GM18861 (cell line): ENCODE data around the gene BNC1.

ENCODE experiments used
- ATAC-seq: cut with Tn5 transposase; IDR thresholded peaks from one replicate; pipeline ENCODE4 v1.9.1; 2021; ENCODE audit not compliant: unreplicated experiment

Gene BNC1

GRCh38 chr15:83284559-83285283 is at the start of gene BNC1:
Gene BNC1 (minus strand): TSS chr15:83284664. CDS start chr15:83284628, 36 bp downstream.
- no peak for ATAC-seq

- no peak for ATAC-seq
These were observed 42.6 kb upstream of the BNC1 start for GRCh38 chr15:83327041-83327440.

GRCh38 chr15:83324799-83325198 is 40.3 kb upstream of the BNC1 start:
- no peak for ATAC-seq

GRCh38 chr15:83323296-83323711 is 38.8 kb upstream of the BNC1 start:
- ATAC-seq = no peak

- ATAC-seq = no peak
These were observed 38.2 kb upstream of the BNC1 start for GRCh38 chr15:83322691-83323090.

GRCh38 chr15:83322061-83322460 is 37.6 kb upstream of the BNC1 start:
- no peak for ATAC-seq

- no peak for ATAC-seq
These were observed 36.4 kb upstream of the BNC1 start for GRCh38 chr15:83320844-83321243.

- no peak for ATAC-seq
These were observed 35.9 kb upstream of the BNC1 start for GRCh38 chr15:83320404-83320803.

- no peak for ATAC-seq
These were observed 35.3 kb upstream of the BNC1 start for GRCh38 chr15:83319771-83320170.

GRCh38 chr15:83318861-83319415 is 34.5 kb upstream of the BNC1 start:
- ATAC-seq = no peak

GRCh38 chr15:83318036-83318435 is 33.6 kb upstream of the BNC1 start:
- no peak for ATAC-seq

GRCh38 chr15:83312071-83312470 is 27.6 kb upstream of the BNC1 start:
- no peak for ATAC-seq

- no peak for ATAC-seq
These were observed 26.3 kb upstream of the BNC1 start for GRCh38 chr15:83310521-83311456.

- no peak for ATAC-seq
These were observed 24.2 kb upstream of the BNC1 start for GRCh38 chr15:83308671-83309070.

GRCh38 chr15:83306561-83306960 is 22.1 kb upstream of the BNC1 start:
- no peak for ATAC-seq

GRCh38 chr15:83305704-83306291 is 21.3 kb upstream of the BNC1 start:
- no peak for ATAC-seq

- ATAC-seq = no peak
These were observed 20.6 kb upstream of the BNC1 start for GRCh38 chr15:83304861-83305703.

- ATAC-seq = no peak
These were observed 19.1 kb upstream of the BNC1 start for GRCh38 chr15:83303535-83303934.

GRCh38 chr15:83300826-83301225 is 16.4 kb upstream of the BNC1 start:
- no peak for ATAC-seq

- no peak for ATAC-seq
These were observed 15.0 kb upstream of the BNC1 start for GRCh38 chr15:83299462-83299861.
